Fibroblast of lung (primary cell): Measurements from ENCODE around the gene CDC42EP3.

Experiments used
- EZH2 ChIP-seq: IDR thresholded peaks from 2 replicates; pipeline ENCODE4 v1.5.1; 2012; ENCODE audit warnings: low read length, control low read depth, mild to moderate bottlenecking; ENCODE audit errors: missing control alignments
- TF ChIP-seq, protein P1 (sequence below), 2 donors: IDR thresholded peaks in 1 of 2; conservative IDR thresholded peaks in 1 of 2; 1 replicate in 1 of 2; 2 replicates in 1 of 2; pipeline ENCODE4 v1.5.1; 2011 to 2012; ENCODE audit warnings: low read length in 2 of 2, control low read depth in 1 of 2, inconsistent platforms in 1 of 2, low read depth in 1 of 2, mild to moderate bottlenecking in 1 of 2

DNA sequence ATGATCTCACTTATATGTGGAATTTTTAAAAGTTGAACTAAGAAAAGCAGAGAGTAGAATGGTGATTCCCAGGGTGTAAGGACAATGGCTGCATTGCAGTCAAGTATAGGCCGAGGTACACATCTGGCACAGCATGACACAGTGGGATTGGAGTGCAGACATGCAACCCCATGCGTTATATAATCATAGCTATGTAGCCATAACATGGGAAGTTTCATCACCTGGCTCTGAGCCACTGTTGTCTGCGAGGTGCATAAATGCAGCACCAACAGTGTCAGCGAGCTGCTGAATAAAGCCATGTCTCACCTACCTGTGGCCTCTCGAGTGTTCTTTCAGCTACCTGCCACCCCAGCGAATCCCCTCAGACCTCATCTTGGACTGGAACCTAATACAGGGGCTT is 61.7 kb downstream of the CDC42EP3 start:
- no peak for TF ChIP-seq EZH2
- TF ChIP-seq, protein P1, sequence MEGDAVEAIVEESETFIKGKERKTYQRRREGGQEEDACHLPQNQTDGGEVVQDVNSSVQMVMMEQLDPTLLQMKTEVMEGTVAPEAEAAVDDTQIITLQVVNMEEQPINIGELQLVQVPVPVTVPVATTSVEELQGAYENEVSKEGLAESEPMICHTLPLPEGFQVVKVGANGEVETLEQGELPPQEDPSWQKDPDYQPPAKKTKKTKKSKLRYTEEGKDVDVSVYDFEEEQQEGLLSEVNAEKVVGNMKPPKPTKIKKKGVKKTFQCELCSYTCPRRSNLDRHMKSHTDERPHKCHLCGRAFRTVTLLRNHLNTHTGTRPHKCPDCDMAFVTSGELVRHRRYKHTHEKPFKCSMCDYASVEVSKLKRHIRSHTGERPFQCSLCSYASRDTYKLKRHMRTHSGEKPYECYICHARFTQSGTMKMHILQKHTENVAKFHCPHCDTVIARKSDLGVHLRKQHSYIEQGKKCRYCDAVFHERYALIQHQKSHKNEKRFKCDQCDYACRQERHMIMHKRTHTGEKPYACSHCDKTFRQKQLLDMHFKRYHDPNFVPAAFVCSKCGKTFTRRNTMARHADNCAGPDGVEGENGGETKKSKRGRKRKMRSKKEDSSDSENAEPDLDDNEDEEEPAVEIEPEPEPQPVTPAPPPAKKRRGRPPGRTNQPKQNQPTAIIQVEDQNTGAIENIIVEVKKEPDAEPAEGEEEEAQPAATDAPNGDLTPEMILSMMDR (conservative IDR thresholded peaks at IDR 0.05 in 1 of 2, IDR thresholded peaks at IDR 0.05 in 1 of 2; ENCODE audit: low read depth in 1 of 2, low read length in 2 of 2), result no peak
